NCI-H2227 treated with DMSO at 0.1 percent for 48 hours (cell line): ENCODE measurements around the gene ARRB1.
"Not testable (repeated sequence)": the region's sequence is repeated elsewhere in the genome, so short reads cannot be mapped to it uniquely, and the experiment has no call there.

Experiments
- DNase-seq: peaks from one replicate; lab custom pipeline; 2025; lab: John Stamatoyannopoulos, UW

The ARRB1 gene

DNA sequence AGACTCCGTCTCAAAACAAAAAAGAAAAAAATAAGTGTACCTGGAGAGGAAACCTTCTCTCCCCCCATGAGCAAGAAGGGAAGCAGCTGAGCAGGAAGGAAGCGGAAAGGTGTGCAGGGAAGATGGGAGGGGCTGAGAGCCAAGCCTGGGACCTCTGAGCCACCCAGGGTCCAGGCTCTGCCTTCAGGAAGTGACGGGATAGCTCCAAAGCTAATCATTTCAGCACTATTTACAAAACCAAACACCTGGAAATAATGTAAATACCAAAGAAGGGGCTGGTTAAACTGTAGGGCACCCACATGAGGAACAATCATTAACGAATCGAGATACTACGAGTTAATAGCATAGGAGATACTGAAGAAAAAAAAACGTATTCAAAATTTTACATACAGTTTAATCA lies 27.9 kb downstream of the ARRB1 start:
- no peak for DNase-seq

DNA sequence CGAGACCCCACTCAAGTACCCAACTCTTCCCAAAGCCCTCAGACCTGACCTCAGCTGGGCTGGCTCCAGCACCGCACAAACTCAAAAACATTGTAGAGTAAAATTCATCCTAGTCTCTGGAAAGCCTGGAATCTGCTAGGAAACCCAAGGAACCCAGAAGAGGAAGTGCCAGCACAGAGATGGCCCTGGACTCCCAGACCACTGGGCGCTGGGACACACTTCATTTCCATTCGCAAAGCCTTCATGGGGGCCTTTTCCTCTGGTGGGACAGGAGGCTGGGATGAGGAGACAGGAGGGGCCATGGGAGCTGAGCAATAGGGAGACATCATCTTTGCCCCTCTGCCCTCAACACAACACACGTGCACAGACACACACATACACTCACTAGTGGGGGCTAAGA lies 30.8 kb downstream of the ARRB1 start:
- DNase-seq, result no peak

DNA sequence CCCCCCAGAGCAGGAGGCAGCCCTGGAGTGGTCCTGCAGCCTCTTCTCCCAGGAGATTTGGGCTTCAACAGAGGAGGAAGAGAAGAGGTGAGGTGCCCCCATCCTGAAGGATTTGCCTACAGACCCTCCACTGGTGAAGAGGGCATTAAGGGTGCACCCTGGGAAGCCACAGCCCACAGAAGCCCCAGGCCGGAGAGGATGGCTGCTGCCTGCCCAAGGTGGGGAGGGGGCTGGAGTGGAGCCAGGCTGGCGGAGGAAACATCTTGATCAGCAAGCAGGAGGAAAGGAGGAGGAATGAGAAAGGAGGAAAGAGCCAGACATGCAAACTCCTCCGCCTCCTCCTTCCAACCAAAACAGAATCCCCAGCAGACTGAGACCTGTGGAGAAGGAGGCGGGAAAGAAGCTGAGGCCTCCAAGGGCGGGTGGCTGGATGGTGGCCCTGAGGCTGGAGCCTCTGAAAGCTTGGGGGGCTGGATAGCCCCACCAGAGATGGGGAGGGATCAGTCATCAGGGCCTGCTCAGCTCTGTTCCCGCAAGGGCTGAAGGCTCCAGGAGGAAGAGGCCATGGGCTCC lies 31.3 kb downstream of the ARRB1 start:
- DNase-seq, result no peak

DNA sequence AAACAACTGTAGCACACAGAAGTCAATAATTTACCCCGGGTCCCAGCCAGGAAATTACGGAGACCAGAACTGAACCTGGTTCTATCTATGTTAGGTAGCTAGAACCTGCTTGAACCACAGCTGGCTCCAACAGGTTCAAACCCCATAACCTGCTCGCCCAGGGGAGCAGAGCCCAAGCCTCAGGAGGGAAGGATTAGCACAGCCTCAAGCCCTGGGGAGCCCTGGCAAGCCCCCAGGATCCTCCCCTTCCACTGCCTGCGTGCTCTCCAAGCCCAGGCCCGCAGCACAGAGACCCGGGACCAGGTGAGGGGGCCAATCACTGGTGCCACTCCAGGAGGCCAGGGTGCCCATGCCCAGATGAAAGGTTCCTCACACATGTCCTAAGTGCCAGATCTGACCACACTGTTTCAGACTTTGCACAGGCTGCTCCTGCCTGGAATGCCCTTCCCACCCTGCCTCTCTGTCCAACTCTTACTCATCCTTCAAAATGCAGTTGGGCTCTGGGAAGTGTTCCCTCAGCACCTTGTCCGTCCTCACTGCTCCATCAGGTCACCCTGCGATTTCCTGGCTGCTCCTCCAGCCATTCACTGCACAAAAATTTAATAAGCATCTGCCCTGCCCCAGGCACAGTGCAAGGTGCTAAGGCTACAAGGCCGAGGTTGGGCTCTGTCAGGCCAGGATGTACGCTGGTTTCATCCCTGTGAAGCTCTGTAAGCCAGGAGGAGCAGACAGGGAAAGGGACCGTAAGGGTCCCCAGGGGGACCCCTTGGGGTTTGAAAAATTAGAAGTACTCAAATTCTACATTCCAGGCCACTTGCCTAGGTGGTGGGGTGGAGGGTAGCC lies 32.2 kb downstream of the ARRB1 start:
- no peak for DNase-seq

DNA sequence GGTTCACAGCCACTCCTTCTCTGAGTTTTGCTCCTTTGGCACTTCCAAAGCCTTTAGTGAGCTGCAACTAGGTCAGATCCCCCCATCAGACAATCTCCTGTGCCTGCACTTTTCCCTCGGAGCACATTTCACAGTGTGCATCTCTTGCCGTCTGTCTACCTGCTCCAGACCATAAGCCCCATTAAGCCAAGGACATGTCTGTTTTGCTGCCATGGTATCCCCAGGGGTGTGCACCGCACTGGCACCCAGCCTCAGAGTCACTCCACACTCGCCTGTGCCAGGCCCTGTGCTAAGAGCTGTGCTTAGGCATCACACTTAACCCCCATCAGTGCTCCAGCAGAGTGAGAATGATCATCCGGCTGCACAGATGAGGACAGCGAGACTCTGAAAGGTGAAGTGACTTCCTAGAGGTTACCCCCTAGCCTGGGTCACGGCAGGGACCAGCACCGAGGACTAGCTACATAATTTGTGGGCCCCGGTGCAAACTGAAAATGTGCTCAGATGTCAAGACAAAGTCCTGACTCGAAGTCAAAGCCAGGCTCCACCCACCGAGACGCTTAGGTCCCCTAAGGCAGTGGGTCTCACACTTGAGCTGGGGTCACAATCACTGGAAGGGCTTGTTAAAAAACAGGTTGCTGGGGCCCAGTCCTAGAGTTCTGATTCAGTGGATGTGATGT lies 33.9 kb downstream of the ARRB1 start:
- no peak for DNase-seq

DNA sequence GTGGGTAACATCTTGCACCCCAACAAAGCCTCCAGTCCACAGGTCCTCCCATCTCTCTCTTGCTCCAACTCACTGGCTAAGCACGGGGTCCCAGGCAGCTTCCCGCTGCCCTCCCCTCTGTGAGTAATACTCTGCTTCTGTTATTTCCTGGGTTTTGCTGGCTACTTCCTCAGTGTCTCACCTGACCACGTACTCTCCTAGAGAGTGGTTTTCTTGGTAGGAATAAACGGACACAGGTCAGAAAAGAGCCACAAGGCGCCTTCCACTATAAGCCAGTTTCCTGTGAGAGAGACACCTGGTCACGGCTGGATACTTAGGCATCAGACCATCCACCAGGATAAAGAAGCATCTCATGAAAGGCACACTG lies 36.0 kb downstream of the ARRB1 start:
- no peak for DNase-seq

DNA sequence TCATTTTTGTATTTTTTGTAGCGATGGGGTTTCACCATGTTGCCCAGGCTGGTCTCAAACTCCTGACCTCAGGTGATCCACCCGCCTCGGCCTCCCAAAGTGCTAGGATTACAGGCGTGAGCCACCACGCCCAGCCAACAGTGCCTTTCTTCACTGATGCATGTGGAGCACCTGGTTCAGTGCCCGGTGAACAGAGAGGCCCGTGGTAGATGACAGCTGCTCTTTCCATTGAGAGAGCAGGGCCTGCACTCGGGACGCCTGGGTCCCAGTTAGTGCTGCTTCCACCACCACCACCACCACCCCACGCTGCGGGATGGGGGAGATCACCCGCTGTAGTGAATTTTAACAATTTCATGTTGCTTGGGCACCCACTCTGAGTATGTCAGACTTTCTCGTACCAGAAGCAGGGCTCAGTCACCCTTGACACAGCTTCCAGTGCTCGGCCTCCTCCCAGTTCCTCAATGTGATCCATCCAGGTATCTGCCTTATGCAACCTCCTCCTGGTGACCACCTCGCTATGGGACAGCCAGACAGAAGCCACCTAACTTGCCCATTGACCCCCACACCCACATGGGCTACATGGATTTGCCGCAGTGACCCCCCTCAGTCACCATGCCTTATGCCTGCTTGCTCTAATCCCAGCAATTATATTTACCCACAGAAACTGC lies 36.6 kb downstream of the ARRB1 start:
- DNase-seq, result no peak

DNA sequence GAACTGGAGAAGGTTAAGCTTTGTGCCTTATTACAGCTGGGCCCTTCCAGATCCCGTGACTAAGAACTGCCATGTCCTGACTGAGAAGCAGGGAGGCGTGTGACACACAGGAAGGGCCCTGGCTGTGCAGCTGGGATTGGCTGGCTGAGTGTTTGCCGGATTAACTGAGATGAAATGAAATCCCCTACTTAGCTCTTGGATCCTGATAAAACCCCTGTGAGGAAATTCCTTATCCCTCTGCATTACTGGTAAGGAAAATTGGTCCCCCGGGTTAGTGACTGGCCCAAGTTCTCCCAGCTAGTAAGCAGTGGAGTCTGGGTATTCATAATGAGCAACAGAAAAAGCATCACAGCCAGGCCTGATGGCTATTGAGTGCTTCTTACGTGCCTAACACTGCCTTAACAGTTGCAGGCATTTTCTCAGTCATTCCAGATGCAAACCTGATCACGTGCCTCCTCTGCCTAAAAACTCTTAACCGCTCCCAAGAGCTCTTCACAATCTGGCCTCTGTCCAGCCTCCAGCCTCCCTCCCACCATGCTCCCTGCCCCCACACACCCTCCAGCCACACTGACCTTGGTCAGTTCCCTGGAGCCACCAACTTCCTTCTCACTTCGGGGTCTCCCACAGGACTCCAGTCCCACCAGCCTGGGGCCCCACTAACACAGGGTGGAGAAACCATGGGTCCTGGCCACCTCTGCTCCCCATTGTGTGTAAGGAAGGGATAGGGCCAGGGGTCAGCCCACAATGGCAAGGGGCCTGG lies 37.8 kb downstream of the ARRB1 start:
- DNase-seq, result no peak

DNA sequence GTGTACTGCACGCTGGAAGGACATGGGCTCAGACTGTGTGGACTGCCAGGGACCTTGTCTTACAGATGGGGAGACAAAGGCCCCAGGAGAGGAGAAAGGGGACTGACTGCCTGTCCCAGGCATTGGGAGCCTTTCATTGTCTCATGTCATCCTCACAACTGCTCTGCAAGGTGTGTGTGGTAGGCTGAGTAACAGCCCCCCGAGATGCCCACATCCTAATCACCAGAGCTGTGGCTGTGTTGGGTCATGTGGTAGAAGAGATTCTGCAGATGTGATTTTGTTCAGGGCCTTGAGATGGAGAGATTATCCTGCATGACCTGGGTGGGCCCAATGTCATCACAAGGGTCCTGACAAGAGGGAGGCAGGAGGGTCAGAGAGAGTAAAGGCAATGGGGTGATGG lies 39.1 kb downstream of the ARRB1 start:
- DNase-seq, result no peak

DNA sequence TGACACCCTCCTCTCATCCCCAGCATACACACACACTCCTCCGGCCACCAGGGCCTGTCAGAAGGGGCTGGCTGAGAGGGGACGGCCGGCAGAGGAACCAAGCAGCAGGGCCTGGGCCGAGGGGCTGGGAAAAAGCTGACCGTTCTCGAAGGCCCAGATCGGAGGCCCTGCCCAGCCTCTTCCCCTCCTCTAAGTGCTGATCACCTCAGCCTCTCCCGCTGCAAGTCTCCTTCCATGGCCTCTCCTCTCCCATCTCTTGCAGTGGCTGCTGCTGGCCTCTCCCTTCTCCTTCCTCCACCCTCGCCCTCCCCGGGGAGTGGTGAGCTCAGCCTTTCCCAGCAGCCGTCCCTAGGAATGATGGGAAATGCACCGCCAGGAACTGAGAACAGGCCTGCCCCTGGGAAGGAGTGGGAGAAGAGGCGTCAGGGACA lies 39.6 kb downstream of the ARRB1 start:
- no peak for DNase-seq

DNA sequence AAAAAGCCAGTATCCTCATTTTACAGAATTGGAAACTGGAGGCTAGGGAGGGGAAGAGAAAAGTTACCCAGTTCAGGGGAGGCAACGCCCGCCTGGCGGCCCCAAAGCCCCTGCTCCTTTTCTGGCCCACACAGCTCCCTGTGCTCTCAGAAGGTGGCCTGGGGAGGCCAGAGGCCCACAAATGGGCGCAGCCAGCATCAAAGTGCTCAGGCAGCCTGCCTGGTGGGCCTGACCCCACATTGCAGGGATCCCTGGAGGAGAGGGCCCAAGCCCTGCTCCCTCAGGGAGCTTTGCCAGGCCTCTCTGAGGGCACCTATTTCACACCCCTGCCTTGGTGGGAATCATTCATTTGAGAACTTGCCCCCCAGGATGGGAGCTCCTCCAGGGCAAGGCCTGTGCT lies 42.5 kb downstream of the ARRB1 start:
- no peak for DNase-seq

DNA sequence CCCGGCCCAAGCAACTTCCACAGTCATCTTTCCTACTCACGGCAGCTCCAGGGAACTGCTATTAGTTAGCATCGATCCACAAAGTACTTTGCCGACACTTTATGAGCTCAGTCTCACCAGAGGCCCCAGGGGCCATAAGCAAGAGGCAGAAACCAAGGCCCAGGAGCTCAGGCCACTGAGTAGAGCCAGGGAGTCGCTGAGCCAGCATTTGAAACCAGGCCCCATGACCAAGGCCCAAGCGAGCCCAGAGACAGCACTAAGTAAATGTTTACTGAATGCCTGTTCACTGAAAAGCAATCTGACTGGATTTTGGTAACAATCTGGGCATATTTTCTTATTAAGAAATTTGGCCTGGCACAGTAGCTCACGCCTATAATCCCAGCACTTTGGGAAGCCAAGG lies 43.3 kb downstream of the ARRB1 start:
- DNase-seq, result no peak

DNA sequence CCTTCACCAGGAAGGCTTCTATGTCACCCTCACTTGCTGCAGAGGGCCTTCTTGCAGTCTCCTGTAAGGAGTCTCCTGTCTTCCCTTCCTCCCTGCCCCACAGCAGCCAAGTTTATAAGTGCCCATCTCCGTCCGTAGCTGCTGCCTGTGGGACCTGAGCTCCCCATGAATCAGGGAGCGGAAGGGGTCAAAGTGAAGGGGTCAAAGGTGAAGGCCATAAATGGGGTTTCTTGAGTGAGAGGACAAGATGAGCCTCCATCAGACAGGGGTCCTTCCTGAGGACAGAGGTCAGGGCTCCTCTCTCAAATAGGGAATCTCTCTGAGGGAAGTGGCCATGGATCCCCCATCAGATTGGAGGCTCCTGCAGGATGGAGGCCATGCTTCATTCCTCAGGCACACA lies 44.4 kb downstream of the ARRB1 start:
- DNase-seq, result no peak

DNA sequence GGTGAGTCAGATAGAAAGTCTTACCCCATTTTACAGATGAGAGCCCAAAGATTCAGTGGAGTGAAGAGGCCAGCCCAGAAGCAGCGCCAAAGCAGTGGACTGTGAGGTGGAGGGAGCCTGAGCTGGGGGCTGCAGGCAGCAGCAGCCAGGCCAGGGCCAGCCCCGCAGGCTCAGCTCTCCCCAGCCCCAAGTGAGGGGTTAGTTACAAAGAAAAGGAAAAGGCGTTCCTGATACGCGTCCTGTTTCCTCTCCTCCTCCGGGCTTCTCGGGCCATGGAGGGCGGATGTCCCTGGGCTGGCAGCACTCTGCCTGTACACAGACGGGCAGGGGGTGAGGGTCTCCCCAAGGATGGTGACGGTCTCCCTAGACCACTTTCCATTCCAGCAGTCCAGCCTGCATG lies 44.9 kb downstream of the ARRB1 start:
- no peak for DNase-seq

DNA sequence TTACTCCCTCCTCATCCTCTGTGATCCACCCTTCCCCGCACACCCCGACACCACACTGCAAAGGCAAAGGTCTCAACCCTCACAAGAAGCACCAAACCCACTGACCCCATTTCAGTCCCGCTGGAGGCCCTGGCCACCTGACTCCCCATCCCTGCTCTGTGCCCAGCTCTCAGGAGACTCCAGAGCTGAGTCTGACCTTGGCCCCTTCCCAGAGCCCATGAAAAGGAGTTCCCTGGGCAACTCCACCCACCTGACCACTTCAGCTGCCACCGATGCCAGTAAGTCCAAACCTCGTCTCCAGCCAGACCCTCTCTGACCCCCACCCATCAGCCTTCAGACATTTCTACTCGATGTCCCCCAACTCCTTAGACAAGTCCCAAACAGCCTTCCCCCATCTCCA lies 45.5 kb downstream of the ARRB1 start:
- DNase-seq, result no peak

DNA sequence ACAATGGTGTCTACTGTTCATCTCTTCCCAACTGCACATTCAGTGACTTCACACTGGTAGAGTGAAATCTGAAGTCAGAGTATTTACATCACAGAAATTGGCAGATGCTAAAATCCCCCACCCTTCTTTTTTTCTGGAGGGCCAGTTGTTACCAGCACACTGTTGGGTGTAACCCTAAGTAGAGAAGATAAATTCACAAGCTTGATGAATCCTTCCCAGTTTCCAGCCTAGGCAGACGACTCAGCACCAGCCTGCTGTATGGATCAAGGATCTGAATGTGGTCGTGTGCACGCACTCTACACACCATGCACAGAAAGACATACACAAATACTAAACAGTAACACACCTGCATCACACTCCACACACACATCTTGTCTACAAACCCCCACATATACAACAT lies 46.0 kb downstream of the ARRB1 start:
- no peak for DNase-seq

DNA sequence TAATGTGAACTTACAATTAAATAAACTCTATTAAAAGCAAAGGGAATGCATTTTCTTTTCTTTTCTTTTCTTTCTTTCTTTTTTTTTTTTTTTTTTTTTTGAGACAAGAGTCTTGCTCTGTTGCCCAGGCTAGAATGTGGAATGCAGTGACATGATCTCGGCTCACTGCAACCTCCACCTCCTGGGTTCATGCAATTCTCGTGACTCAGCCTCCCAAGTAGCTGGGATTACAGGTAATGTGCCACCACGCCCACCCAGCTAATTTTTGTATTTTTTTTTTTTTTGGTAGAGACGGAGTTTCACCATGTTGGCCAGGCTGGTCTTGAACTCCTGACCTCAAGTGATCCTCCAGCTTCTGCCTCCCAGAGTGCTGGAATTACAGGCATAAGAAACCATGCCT lies 46.5 kb downstream of the ARRB1 start:
- DNase-seq, result not testable (repeated sequence)

DNA sequence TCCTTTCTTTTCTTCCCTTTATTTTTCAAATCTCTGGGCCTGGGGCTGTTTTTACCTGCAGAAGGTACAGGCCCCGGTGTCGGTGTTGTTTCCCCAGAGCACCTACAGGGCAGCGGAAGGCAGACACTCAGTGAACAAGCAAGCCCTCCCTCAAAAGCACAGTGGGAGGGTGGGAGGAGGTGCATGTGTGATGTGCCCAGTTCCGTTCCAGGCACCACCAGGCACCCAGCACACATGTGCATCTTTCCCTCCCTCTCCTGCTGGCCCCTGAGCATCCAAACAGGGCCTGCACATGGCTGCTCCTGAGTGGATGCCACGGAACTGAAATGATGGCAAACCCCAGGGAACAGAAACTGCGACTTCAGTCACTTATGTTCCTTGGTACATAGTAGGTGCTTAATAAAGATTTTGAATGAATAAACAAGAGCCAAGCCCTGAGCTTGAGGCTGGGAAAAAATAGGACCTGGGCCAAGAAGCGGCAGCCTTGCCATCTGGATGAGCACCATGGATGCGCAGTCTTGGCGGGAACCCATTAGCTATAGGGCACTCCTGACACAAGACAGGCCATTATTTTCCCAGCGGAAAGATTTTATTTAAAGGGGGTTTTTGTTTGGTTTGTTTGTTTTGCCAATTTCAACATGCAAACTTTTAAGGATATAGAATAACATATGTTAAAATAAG lies 47.8 kb downstream of the ARRB1 start:
- peak; percentile 6 for DNase-seq

DNA sequence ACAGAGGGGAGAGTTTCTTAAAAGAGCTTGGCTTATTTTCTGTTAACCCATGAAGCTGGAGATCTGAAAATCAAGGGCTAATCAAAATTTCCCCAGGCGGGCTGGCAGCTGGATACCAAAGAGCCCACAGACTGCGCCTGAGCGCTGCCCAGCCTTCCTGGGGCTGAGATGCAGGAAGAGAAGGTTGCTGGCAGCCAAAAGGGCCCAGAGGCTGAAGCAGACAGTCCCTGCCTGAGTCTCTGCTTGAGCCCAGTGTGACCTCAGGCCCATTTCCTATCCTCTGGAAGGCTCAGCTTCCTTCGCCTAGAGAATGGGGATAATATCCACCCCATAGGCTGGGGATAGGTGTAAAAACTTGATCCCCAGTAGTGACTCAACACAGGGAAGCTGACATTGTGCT lies 49.1 kb downstream of the ARRB1 start:
- DNase-seq, result no peak

DNA sequence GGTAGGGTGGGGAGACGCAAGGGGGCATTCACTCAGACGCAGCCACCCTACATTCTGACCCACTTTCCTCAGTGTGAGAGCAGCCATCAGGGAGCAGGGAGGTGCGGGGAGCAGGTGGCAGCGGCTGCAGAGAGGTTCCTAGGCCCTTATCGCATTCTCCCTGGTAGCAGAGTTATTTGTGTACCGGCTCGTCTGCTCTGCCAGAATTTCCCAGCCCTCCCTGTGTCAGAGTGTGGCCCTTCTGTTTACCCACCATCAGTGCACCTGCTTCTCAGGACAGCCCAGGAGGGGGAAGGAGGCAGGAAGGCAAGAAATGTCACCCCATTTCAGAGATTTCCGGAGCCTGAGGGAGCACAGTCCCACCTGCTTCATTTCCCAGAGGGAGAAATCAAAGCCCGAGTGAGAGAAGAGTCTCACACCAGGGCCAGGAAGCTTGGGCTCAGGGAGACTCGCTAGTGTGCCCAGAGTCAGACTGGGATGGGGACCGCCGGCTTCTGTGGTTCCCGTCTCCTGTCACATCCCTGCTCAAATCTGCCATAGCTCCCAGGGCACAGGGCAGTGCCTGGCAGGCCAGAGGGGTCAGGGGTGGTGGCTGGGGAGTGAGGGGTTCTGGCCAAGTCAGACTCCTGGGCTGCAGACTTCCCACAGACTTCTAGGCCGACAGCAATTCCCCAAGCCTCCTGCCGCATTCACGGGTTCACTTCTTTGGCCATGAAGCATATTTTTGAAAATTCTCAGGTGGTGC lies 49.7 kb downstream of the ARRB1 start:
- no peak for DNase-seq

DNA sequence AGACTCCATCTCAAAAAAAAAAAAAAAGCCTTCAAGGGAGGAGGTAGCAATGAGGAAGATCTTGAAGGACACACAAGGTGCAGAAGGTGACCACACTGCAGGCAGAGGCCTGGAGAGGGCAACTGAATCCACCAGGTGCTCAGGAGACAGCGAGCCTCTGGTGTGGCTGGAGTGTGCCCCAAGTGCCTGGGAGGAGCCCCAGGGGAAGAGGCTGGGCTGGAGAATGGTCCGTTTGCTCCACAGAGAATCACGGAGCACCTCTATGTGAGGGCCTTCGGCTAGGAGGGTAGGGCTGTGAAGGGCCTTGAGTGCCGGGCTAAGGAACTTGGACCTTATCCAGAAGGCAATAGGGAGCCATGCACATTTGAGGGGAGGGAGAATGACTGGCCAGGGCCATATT lies 50.3 kb downstream of the ARRB1 start:
- DNase-seq, result no peak
